OCI-LY1 (cell line): ENCODE measurements around the gene RBKS.

ENCODE experiments used
- H2AFZ ChIP-seq: fragments of 200-600 bp; sonication (generic), shearing (Covaris generic); 2 replicates; pipeline ENCODE4 v1.6.0; 2014; ENCODE audit warnings: antibody characterized with exemption, mild to moderate bottlenecking, low read length
- H3F3A ChIP-seq: fragments of 200-600 bp; sonication (generic), shearing (Covaris generic); 2 replicates; pipeline ENCODE4 v1.6.0; 2014; ENCODE audit warnings: mild to moderate bottlenecking, antibody characterized with exemption, low read length, moderate library complexity; ENCODE audit not compliant: insufficient read depth
- H3K27ac ChIP-seq: fragments of 200-600 bp; sonication (generic); 2 replicates; pipeline ENCODE4 v1.5.1; 2014; ENCODE audit warnings: low read length, mixed run types, mild to moderate bottlenecking, low read depth; ENCODE audit not compliant: poor library complexity, severe bottlenecking
- H3K27me3 ChIP-seq: fragments of 200-600 bp; sonication (generic); 2 replicates; pipeline ENCODE4 v1.6.0; 2014; ENCODE audit warnings: antibody characterized with exemption, mild to moderate bottlenecking, low read length, moderate library complexity; ENCODE audit not compliant: insufficient read depth
- H3K36me3 ChIP-seq: fragments of 200-600 bp; sonication (generic); 2 replicates; pipeline ENCODE4 v1.6.1; 2014; ENCODE audit warnings: mild to moderate bottlenecking, antibody characterized with exemption, low read length, moderate library complexity, mixed read lengths; ENCODE audit not compliant: insufficient read depth
- H3K4me1 ChIP-seq: fragments of 200-600 bp; sonication (generic); 2 replicates; pipeline ENCODE4 v1.5.1; 2014; ENCODE audit warnings: mild to moderate bottlenecking, low read length, moderate library complexity; ENCODE audit not compliant: insufficient read depth, severe bottlenecking
- H3K4me2 ChIP-seq: fragments of 200-600 bp; sonication (generic), shearing (Covaris generic); 2 replicates; pipeline ENCODE4 v1.6.1; 2014; ENCODE audit warnings: low read length
- H3K4me3 ChIP-seq: fragments of 200-600 bp; sonication (generic); 2 replicates; pipeline ENCODE4 v1.5.1; 2014; ENCODE audit warnings: low read length, low read depth, mild to moderate bottlenecking, mixed read lengths; ENCODE audit not compliant: poor library complexity, severe bottlenecking
- H3K79me2 ChIP-seq: fragments of 200-600 bp; shearing (Covaris generic); 2 replicates; pipeline ENCODE4 v1.6.1; 2016; ENCODE audit warnings: mixed run types, low read length, mixed read lengths; ENCODE audit not compliant: insufficient read depth
- H3K9ac ChIP-seq: fragments of 200-600 bp; sonication (generic), shearing (Covaris generic); 2 replicates; pipeline ENCODE4 v1.6.1; 2014; ENCODE audit warnings: mild to moderate bottlenecking, low read length, mixed read lengths
- H3K9me2 ChIP-seq: fragments of 200-600 bp; sonication (generic), shearing (Covaris generic); 2 replicates; pipeline ENCODE4 v1.6.1; 2014; ENCODE audit warnings: low read depth, mild to moderate bottlenecking, low read length, mixed read lengths
- H3K9me3 ChIP-seq: fragments of 200-600 bp; shearing (Covaris generic); 2 replicates; pipeline ENCODE4 v1.6.1; 2014; ENCODE audit warnings: low read length, mixed read lengths
- H4K20me1 ChIP-seq: fragments of 200-600 bp; sonication (generic), shearing (Covaris generic); 2 replicates; pipeline ENCODE4 v1.6.0; 2016; ENCODE audit warnings: mild to moderate bottlenecking, low read length; ENCODE audit not compliant: insufficient read depth
- EZH2 ChIP-seq: fragments of 200-600 bp; sonication (generic), shearing (Covaris generic); IDR thresholded peaks from 2 replicates; pipeline ENCODE4 v1.8.0; 2017; ENCODE audit warnings: borderline replicate concordance, mixed run types, mild to moderate bottlenecking, antibody characterized with exemption, low read length, moderate library complexity, mixed read lengths
- TF ChIP-seq, protein P1 (sequence below): fragments of 200-600 bp; sonication (generic), shearing (Covaris generic); IDR thresholded peaks from 2 replicates; pipeline ENCODE4 v1.5.1; 2017; ENCODE audit warnings: mild to moderate bottlenecking, antibody characterized with exemption, low read length, moderate library complexity, mixed read lengths

RBKS gene

GRCh38 chr2:27931361-27931950 lies 41.3 kb upstream of the RBKS start:
- Histone ChIP-seq H3K9ac (no peak overlapping the region), H3K4me1 (no peaks in the 10 kb centered on the region), H3K4me3 (no peak overlapping the region), H3F3A (no peaks in the 10 kb centered on the region), H4K20me1 (no peaks in the 10 kb centered on the region), H2AFZ (no peak overlapping the region), H3K36me3 (no peaks in the 10 kb centered on the region), H3K9me3 (no peaks in the 10 kb centered on the region), H3K4me2 (no peak overlapping the region), H3K27ac (no peak overlapping the region), H3K79me2 (no peaks in the 10 kb centered on the region), H3K9me2 (no peaks in the 10 kb centered on the region), H3K27me3 (no peaks in the 10 kb centered on the region)
- TF ChIP-seq, protein P1, sequence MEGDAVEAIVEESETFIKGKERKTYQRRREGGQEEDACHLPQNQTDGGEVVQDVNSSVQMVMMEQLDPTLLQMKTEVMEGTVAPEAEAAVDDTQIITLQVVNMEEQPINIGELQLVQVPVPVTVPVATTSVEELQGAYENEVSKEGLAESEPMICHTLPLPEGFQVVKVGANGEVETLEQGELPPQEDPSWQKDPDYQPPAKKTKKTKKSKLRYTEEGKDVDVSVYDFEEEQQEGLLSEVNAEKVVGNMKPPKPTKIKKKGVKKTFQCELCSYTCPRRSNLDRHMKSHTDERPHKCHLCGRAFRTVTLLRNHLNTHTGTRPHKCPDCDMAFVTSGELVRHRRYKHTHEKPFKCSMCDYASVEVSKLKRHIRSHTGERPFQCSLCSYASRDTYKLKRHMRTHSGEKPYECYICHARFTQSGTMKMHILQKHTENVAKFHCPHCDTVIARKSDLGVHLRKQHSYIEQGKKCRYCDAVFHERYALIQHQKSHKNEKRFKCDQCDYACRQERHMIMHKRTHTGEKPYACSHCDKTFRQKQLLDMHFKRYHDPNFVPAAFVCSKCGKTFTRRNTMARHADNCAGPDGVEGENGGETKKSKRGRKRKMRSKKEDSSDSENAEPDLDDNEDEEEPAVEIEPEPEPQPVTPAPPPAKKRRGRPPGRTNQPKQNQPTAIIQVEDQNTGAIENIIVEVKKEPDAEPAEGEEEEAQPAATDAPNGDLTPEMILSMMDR, result no peak
- TF ChIP-seq EZH2, result no peak

DNA sequence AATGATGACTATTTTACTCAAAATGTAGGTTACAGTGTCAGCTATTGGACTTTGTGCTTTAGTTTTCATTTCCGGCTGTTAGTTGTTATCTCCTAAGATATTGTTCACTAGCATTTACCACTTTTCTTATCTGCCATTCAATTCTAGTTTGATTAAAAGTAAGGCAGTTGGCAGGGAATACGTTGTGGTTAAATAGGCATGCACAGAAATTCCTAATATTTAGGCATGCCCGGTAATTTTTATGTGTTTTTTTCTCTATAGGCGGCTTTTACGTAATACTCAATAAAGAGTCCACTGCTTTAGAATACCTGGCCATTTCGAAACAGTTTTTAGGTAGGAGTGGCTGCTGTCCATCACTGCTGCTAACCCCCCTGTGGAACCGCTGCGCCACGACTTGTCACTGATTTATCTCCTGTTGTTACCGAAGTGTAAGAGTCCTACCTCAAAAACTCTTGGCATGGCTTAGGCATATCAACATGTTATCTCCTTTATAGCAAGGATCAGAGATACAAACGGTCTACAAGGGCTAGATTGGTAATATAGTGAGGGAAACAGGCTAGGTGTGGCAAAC lies 39.8 kb upstream of the RBKS start:
- Histone ChIP-seq H3K36me3 (no peaks in the 10 kb centered on the region), H3K4me2 (no peak overlapping the region), H3K79me2 (no peaks in the 10 kb centered on the region), H3K4me1 (no peaks in the 10 kb centered on the region), H4K20me1 (no peaks in the 10 kb centered on the region), H3K9me3 (no peaks in the 10 kb centered on the region), H3K9me2 (no peaks in the 10 kb centered on the region), H3F3A (no peaks in the 10 kb centered on the region), H3K4me3 (no peak overlapping the region), H3K9ac (no peak overlapping the region), H3K27me3 (no peaks in the 10 kb centered on the region), H3K27ac (no peak overlapping the region), H2AFZ (no peak overlapping the region)
- TF ChIP-seq, protein P1, result no peak
- no peak for TF ChIP-seq EZH2

GRCh38 chr2:27925766-27926472 lies 35.7 kb upstream of the RBKS start:
- Histone ChIP-seq H3K79me2 (no peaks in the 10 kb centered on the region), H3K4me1 (no peaks in the 10 kb centered on the region), H3K9me3 (no peaks in the 10 kb centered on the region), H3K27ac (no peak overlapping the region), H3K36me3 (no peaks in the 10 kb centered on the region), H2AFZ (no peak overlapping the region), H3K27me3 (no peaks in the 10 kb centered on the region), H3K9ac (no peak overlapping the region), H3K4me2 (no peak overlapping the region), H3K4me3 (no peak overlapping the region), H3F3A (no peaks in the 10 kb centered on the region), H4K20me1 (no peaks in the 10 kb centered on the region), H3K9me2 (no peaks in the 10 kb centered on the region)
- TF ChIP-seq, protein P1, result no peak
- no peak for TF ChIP-seq EZH2
